SH-SY5Y (cell line): ENCODE results near the gene ARHGAP33.

Experiments
- GATA2 ChIP-seq: IDR thresholded peaks from 2 replicates; pipeline ENCODE4 v1.6.1; 2011; ENCODE audit warnings: mild to moderate bottlenecking, low read depth, low read length
- GATA3 ChIP-seq: IDR thresholded peaks from 2 replicates; pipeline ENCODE4 v1.6.1; 2011; ENCODE audit warnings: low read depth, mild to moderate bottlenecking, low read length, moderate library complexity

DNA sequence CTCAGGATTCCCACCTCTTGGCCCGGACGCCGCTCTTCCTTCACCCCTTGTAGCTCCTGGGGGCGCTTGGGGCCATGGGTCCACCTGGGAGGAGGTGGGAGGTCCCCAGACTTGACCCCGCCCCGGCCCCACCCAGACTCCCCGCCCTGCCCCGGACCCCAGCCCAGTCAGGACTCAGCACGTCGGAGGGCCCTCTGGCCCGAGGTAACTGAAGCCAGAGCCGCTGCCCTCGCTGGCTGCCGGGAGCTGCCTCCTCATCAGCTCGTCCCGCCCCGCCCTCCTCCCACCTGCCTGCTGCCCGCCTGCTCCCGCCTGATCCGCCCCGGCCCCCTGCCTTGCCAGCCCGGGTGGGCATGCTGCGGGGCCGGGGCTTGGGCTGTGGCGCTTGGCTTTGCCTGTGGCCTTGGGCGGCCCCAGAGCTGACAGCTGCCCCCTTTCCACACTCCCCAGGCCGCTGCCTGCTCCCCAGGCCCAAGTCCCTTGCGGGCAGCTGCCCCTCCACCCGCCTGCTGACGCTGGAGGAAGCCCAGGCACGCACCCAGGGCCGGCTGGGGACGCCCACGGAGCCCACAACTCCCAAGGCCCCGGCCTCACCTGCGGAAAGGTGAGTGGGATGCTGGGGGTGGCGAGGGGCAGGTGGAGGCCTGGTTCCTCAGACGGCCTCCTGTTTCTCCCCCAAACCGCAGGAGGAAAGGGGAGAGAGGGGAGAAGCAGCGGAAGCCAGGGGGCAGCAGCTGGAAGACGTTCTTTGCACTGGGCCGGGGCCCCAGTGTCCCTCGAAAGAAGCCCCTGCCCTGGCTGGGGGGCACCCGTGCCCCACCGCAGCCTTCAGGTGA, 9.4 kb downstream of the ARHGAP33 start:
- TF ChIP-seq GATA3 (no peak), GATA2 (no peak)
